HG03135 (cell line): Measurements from ENCODE around the gene NCBP2L.

Experiments
- ATAC-seq: cut with Tn5 transposase; IDR thresholded peaks from one replicate; pipeline ENCODE4 v1.9.1; 2021; ENCODE audit warnings: mild to moderate bottlenecking, moderate library complexity; ENCODE audit not compliant: unreplicated experiment

NCBP2L gene

GRCh38 chrX:107752043-107752442 is 25.5 kb upstream of the NCBP2L start:
- ATAC-seq: no peak

- no peak for ATAC-seq
These were observed 24.8 kb upstream of the NCBP2L start for GRCh38 chrX:107752714-107753113.

GRCh38 chrX:107753187-107753586 is 24.3 kb upstream of the NCBP2L start:
- no peak for ATAC-seq

GRCh38 chrX:107755721-107756120 is 21.8 kb upstream of the NCBP2L start:
- no peak for ATAC-seq

- no peak for ATAC-seq
These were observed 19.2 kb upstream of the NCBP2L start for GRCh38 chrX:107758231-107758766.

- ATAC-seq: no peak
These were observed 17.0 kb upstream of the NCBP2L start for GRCh38 chrX:107760304-107761077.

GRCh38 chrX:107763647-107764046 is 13.9 kb upstream of the NCBP2L start:
- ATAC-seq: no peak

GRCh38 chrX:107764845-107765608 is 12.5 kb upstream of the NCBP2L start:
- no peak for ATAC-seq

- ATAC-seq: no peak
These were observed 10.9 kb upstream of the NCBP2L start for GRCh38 chrX:107766470-107767150.

- ATAC-seq: no peak
These were observed 9.5 kb upstream of the NCBP2L start for GRCh38 chrX:107768051-107768450.

- ATAC-seq: no peak
These were observed 7.8 kb upstream of the NCBP2L start for GRCh38 chrX:107769581-107770317.

- no peak for ATAC-seq
These were observed 4.3 kb upstream of the NCBP2L start for GRCh38 chrX:107773206-107773605.

- ATAC-seq: no peak
These were observed 3.6 kb upstream of the NCBP2L start for GRCh38 chrX:107773906-107774435.

GRCh38 chrX:107775000-107775733 is 2.4 kb upstream of the NCBP2L start:
- peak; percentile 16 for ATAC-seq

- peak; percentile 74 for ATAC-seq
These were observed 1.6 kb upstream of the NCBP2L start, which contains the start of gene TSC22D3 for GRCh38 chrX:107775734-107776511. TSS of gene TSC22D3 (minus strand) at chrX:107775787. CDS start at chrX:107775419, 368 bp downstream.

- ATAC-seq: peak; percentile 84
These were observed 641 bp upstream of the NCBP2L start for GRCh38 chrX:107776649-107777535.

GRCh38 chrX:107780525-107780924 is 3.0 kb downstream of the NCBP2L start:
- ATAC-seq: no peak

GRCh38 chrX:107787827-107788226 is 10.3 kb downstream of the NCBP2L start:
- no peak for ATAC-seq
